Transverse colon (tissue), 4 donors: ENCODE data around the gene UBA5.

Experiments used
- EP300 ChIP-seq: sonication (generic); formaldehyde crosslinking; IDR thresholded peaks from one replicate; pipeline ENCODE4 v1.6.1; 2017; ENCODE audit warnings: antibody characterized with exemption, low read depth
- POLR2A ChIP-seq: fragments of 450-650 bp; IDR thresholded peaks from one replicate; pipeline ENCODE4 v1.6.1; 2016; ENCODE audit warnings: antibody characterized with exemption, mild to moderate bottlenecking, moderate library complexity
- POLR2AphosphoS5 ChIP-seq, 3 donors: sonication (generic); formaldehyde crosslinking; IDR thresholded peaks; one replicate each; pipeline ENCODE4 v1.6.1; 2016; ENCODE audit warnings: antibody characterized with exemption in 3 of 3
- TF ChIP-seq, protein P1 (sequence below), 5 experiments: fragments of 200-600 bp in 3 of 5; fragments of 450-650 bp in 2 of 5; sonication (generic) in 3 of 5; IDR thresholded peaks; 1 replicate in 2 of 5; 2 replicates in 3 of 5; pipeline ENCODE4 v1.5.1; 2016 to 2017; ENCODE audit warnings: antibody characterized with exemption in 5 of 5, inconsistent platforms in 3 of 5, mild to moderate bottlenecking in 2 of 5, moderate library complexity in 1 of 5

DNA sequence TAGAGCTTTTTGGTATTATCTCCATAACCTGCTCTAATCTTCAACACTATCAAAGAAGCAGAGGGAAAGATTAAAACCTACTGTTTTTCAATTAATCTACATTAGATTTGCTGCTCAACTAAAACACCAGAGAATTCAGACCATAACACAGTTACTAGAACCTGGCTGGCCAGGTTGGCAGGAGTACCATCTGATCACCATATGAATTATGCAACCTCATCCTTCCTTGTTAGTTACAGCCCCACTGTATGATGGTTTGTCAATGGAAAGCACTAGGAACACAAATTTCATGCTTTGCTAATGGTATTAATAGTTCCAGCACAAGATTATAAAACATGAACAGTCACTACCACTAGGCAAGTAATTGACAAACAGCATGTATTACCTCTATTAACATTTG, 56.2 kb downstream of the UBA5 start:
- TF ChIP-seq, protein P1, sequence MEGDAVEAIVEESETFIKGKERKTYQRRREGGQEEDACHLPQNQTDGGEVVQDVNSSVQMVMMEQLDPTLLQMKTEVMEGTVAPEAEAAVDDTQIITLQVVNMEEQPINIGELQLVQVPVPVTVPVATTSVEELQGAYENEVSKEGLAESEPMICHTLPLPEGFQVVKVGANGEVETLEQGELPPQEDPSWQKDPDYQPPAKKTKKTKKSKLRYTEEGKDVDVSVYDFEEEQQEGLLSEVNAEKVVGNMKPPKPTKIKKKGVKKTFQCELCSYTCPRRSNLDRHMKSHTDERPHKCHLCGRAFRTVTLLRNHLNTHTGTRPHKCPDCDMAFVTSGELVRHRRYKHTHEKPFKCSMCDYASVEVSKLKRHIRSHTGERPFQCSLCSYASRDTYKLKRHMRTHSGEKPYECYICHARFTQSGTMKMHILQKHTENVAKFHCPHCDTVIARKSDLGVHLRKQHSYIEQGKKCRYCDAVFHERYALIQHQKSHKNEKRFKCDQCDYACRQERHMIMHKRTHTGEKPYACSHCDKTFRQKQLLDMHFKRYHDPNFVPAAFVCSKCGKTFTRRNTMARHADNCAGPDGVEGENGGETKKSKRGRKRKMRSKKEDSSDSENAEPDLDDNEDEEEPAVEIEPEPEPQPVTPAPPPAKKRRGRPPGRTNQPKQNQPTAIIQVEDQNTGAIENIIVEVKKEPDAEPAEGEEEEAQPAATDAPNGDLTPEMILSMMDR (IDR thresholded peaks at IDR 0.05), result no peak
- no peak for TF ChIP-seq POLR2A
- no peak for TF ChIP-seq EP300
- TF ChIP-seq POLR2AphosphoS5 (IDR thresholded peaks at IDR 0.05), result no peak
